ENCODE results near the gene TMEM135. TPM values are rescaled to one million over a fixed set of nuclear protein-coding genes. Genes with fewer than 3 reads are reported as not detected.

TMEM135 gene
- total RNA-seq, 6 experiments from 2014 or later, result 12.2 to 27.9 (median 18.8) TPM

- Histone ChIP-seq H3K36me3 (no peaks in the 10 kb centered on the region), H3K4me1 (no peaks in the 10 kb centered on the region), H3K4me3 (no peak overlapping the region), H3K27ac (no peak overlapping the region), H3K9me3 (no peaks in the 10 kb centered on the region), H3K27me3 (no peaks in the 10 kb centered on the region)
- intact Hi-C loops (cut with DNase I), result no loop called here
- TF ChIP-seq CTCF (IDR thresholded peaks at IDR 0.05) (no peak), POLR2A (IDR thresholded peaks at IDR 0.05) (no peak)
- ATAC-seq (no peak), DNase-seq (no peak)
- WGBS (ENCODE audit: insufficient coverage, low coverage, low lambda C conversion rate, missing lambda C conversion rate), result 92% methylated on average over 1 of the region's 1 CpG
Observed at GRCh38 chr11:87136236-87136635, 98.5 kb downstream of the TMEM135 start.

GRCh38 chr11:87137711-87138110 lies 100.0 kb downstream of the TMEM135 start:
- no peaks in the 10 kb centered on the region for H3K27me3 ChIP-seq
- no peaks in the 10 kb centered on the region for H3K4me1 ChIP-seq
- H3K9me3 ChIP-seq, result no peaks in the 10 kb centered on the region
- 95% methylated on average over 2 of the region's 2 CpGs for WGBS (ENCODE audit: insufficient coverage, low coverage, low lambda C conversion rate, missing lambda C conversion rate)
- no peaks in the 10 kb centered on the region for H3K36me3 ChIP-seq
- ATAC-seq (no peak), DNase-seq (no peak)
- TF ChIP-seq CTCF (IDR thresholded peaks at IDR 0.05), result no peak
- TF ChIP-seq POLR2A (IDR thresholded peaks at IDR 0.05), result no peak
- no peak overlapping the region for H3K4me3 ChIP-seq
- intact Hi-C loops (cut with DNase I), result no loop called here
- H3K27ac ChIP-seq, result no peak overlapping the region

- no peak for ATAC-seq
Observed at GRCh38 chr11:87139475-87139874, 101.7 kb downstream of the TMEM135 start.

GRCh38 chr11:87141322-87141721 lies 103.6 kb downstream of the TMEM135 start:
- TF ChIP-seq CTCF (IDR thresholded peaks at IDR 0.05), result no peak
- TF ChIP-seq POLR2A (IDR thresholded peaks at IDR 0.05), result no peak
- Histone ChIP-seq H3K4me3 (no peak overlapping the region), H3K9me3 (no peaks in the 10 kb centered on the region), H3K27ac (no peak overlapping the region), H3K27me3 (no peaks in the 10 kb centered on the region), H3K36me3 (no peaks in the 10 kb centered on the region), H3K4me1 (no peaks in the 10 kb centered on the region)
- ATAC-seq (no peak), DNase-seq (no peak)
- intact Hi-C loops (cut with DNase I), result no loop called here
- 88% methylated on average over 2 of the region's 2 CpGs for WGBS (ENCODE audit: insufficient coverage, low coverage, low lambda C conversion rate, missing lambda C conversion rate)

More at GRCh38 chr11:87139475-87139874, 101.7 kb downstream of the TMEM135 start:
- intact Hi-C loops (cut with DNase I), result no loop called here
- no peak for TF ChIP-seq POLR2A (IDR thresholded peaks at IDR 0.05)
- no peak for TF ChIP-seq CTCF (IDR thresholded peaks at IDR 0.05)
- Histone ChIP-seq H3K9me3 (no peaks in the 10 kb centered on the region), H3K27ac (no peak overlapping the region), H3K4me3 (no peak overlapping the region), H3K36me3 (no peaks in the 10 kb centered on the region), H3K27me3 (no peaks in the 10 kb centered on the region), H3K4me1 (no peaks in the 10 kb centered on the region)
- WGBS (ENCODE audit: insufficient coverage, low coverage, low lambda C conversion rate, missing lambda C conversion rate), result 44% methylated on average over 1 of the region's 1 CpG
- no peak for DNase-seq

- intact Hi-C loops (cut with DNase I), result no loop called here
- no peaks in the 10 kb centered on the region for H3K9me3 ChIP-seq
- ATAC-seq, result no peak
Observed at GRCh38 chr11:87141980-87142514, 104.3 kb downstream of the TMEM135 start.

More at GRCh38 chr11:87141980-87142514, 104.3 kb downstream of the TMEM135 start:
- H3K27ac ChIP-seq, result no peak overlapping the region
- 67% methylated on average over 2 of the region's 3 CpGs for WGBS (ENCODE audit: insufficient coverage, low coverage, low lambda C conversion rate, missing lambda C conversion rate)
- no peak for DNase-seq
- no peaks in the 10 kb centered on the region for H3K27me3 ChIP-seq
- no peak overlapping the region for H3K4me3 ChIP-seq
- no peaks in the 10 kb centered on the region for H3K4me1 ChIP-seq
- H3K36me3 ChIP-seq, result no peaks in the 10 kb centered on the region
- TF ChIP-seq CTCF (IDR thresholded peaks at IDR 0.05) (no peak), POLR2A (IDR thresholded peaks at IDR 0.05) (no peak)

All from right lobe of liver (tissue), 6 donors.